ENCODE results near the gene UMODL1. TPM values are rescaled to one million over a fixed set of nuclear protein-coding genes. Genes with fewer than 3 reads are reported as not detected.

The UMODL1 gene
- polyA plus RNA-seq, 3 donors = not detected

DNA sequence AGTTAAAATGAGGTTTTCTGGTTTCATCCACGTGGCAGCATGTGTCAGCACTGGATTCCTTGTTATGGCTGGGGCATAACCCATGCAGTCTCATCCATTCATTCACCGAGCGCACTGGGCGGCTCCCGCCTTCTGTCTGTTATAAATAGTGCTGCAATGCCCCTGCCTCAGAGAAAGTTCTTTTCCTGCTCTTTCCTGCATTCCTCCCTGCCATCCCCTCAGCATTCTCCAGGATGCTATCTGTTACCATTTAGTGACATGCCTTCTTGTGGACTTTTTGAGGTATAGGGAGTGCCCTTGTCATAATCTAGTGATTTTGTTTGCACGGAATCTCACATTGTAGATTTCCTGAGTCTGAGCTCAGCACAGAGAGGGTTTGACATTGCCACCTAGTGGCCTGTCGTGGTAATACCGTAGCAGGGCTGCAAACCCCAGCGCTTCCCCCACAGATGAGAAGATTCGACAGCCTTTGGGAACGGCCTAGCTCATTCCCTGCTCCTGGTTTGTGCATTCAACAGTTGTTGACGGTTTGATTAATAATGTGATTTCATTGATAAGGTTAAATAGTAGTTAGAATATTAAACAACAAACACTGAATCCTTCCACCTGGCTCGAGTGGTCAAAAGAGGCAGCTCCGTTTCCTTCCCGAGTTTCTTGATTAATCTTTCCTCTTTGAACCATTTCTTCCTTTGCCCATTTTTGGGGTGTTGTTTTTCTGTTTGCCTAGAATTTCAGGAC, 46.3 kb downstream of the UMODL1 start:
- Mint-ChIP-seq H3K27ac (peak overlapping the region in 4 of 7 donors; percentile 18 to 46 (median 36)), H3K27me3 (ENCODE audit: low read depth in 3 of 3) (peaks cover 30 to 48% (median 39%) of the 10 kb centered on the region in 3 donors), H3K36me3 (no peaks in the 10 kb centered on the region), H3K9me3 (no peaks in the 10 kb centered on the region), H3K4me1 (peaks cover 51% of the 10 kb centered on the region), H3K4me3 (peak overlapping the region in 1 of 2 donors; percentile 84)
- Histone ChIP-seq H3K4me3 (replicated peaks in 1 of 3; ENCODE audit: low read depth in 2 of 3, low read length in 3 of 3) (no peak overlapping the region), H3K4me1 (ENCODE audit: control insufficient read depth in 1 of 2, insufficient read depth in 2 of 2, low read length in 2 of 2) (peaks cover 40 to 42% of the 10 kb centered on the region in 2 donors), H3K9ac (ENCODE audit: insufficient read depth, low read length, poor library complexity, severe bottlenecking) (no peak overlapping the region), H2AFZ (ENCODE audit: insufficient read depth, low read depth, low read length, poor library complexity, severe bottlenecking) (peak overlapping the region; percentile 4), H3K9me3 (replicated peaks in 1 of 2; ENCODE audit: control insufficient read depth in 1 of 2, insufficient read depth in 1 of 2, low read length in 2 of 2) (no peaks in the 10 kb centered on the region), H3K27me3 (ENCODE audit: control insufficient read depth in 2 of 2, insufficient read depth in 2 of 2, low read length in 2 of 2) (peaks cover 5 to 33% of the 10 kb centered on the region in 2 donors), H3K79me2 (ENCODE audit: insufficient read depth, low read length) (no peaks in the 10 kb centered on the region), H3K36me3 (replicated peaks in 1 of 2; ENCODE audit: control insufficient read depth in 1 of 2, insufficient read depth in 2 of 2, low read length in 2 of 2) (no peaks in the 10 kb centered on the region), H3K4me2 (replicated peaks; ENCODE audit: extremely low read depth, low read length, poor library complexity, severe bottlenecking) (peak overlapping the region; percentile 7), H4K20me1 (ENCODE audit: insufficient read depth, low read length) (no peaks in the 10 kb centered on the region), H3K27ac (ENCODE audit: low read depth in 1 of 2, low read length in 2 of 2) (no peak overlapping the region)
- WGBS (ENCODE audit: insufficient coverage) = 10% methylated on average over 8 of the region's 15 CpGs
- TF ChIP-seq, protein P1, sequence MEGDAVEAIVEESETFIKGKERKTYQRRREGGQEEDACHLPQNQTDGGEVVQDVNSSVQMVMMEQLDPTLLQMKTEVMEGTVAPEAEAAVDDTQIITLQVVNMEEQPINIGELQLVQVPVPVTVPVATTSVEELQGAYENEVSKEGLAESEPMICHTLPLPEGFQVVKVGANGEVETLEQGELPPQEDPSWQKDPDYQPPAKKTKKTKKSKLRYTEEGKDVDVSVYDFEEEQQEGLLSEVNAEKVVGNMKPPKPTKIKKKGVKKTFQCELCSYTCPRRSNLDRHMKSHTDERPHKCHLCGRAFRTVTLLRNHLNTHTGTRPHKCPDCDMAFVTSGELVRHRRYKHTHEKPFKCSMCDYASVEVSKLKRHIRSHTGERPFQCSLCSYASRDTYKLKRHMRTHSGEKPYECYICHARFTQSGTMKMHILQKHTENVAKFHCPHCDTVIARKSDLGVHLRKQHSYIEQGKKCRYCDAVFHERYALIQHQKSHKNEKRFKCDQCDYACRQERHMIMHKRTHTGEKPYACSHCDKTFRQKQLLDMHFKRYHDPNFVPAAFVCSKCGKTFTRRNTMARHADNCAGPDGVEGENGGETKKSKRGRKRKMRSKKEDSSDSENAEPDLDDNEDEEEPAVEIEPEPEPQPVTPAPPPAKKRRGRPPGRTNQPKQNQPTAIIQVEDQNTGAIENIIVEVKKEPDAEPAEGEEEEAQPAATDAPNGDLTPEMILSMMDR (IDR thresholded peaks at IDR 0.05) = peak; percentile 98
- peak; percentile 62 to 80 (median 66) for DNase-seq
- intact Hi-C loops (cut with micrococcal nuclease) = loop anchor here (5.0 to 10.0 kb wide), 6 partner anchors 53 to 503 kb away; partner anchors contain the start of gene ZBTB21 (in 1 of the 2)

DNA sequence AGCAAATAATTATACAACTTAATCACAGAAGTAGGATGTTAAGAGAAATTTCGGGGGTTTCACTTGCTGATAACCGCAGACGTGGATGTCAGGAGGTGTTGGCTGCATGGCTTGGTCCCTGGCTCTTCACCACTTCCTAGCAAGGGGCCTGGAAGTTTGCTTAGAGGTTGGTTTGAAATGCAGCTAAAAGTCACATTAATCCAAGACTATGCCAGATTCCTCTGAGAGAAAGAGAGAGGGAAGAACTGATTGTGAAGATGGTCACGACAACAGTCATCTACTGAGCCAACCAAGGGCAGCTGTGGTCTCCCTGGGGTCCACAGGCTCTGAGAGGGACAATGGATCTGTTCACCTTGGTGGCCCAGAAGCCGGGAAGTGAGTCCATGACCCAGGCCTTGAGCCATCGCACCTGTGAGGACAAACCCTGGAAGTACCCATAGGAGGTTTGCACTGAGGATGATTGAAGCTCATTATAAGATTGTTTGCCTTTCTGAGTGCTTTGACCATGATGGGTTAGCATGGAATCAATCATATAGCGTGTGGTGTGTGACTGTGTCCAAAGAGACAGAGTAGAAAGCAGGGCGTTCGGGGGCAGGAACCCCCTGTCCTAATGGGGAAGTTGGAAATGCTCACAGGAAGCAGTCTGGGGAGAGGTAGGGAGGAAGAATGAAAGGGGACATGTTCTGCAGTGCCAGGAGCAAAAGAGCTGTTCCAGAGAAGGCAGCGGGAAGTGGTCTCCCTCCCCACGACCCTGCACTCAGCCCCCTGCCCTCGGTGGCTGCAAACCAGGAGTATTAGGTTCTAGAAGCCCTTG, 47.1 kb downstream of the UMODL1 start:
- H4K20me1 ChIP-seq (ENCODE audit: insufficient read depth, low read length) = no peaks in the 10 kb centered on the region
- no peaks in the 10 kb centered on the region for H3K36me3 Mint-ChIP-seq
- peak overlapping the region; percentile 44 for H2AFZ ChIP-seq (ENCODE audit: insufficient read depth, low read depth, low read length, poor library complexity, severe bottlenecking)
- H3K27me3 ChIP-seq (ENCODE audit: control insufficient read depth in 2 of 2, insufficient read depth in 2 of 2, low read length in 2 of 2) = peaks cover 5 to 33% of the 10 kb centered on the region in 2 donors
- H3K79me2 ChIP-seq (ENCODE audit: insufficient read depth, low read length) = no peaks in the 10 kb centered on the region
- no peaks in the 10 kb centered on the region for H3K36me3 ChIP-seq (replicated peaks in 1 of 2; ENCODE audit: control insufficient read depth in 1 of 2, insufficient read depth in 2 of 2, low read length in 2 of 2)
- peaks cover 29 to 47% (median 40%) of the 10 kb centered on the region in 3 donors for H3K27me3 Mint-ChIP-seq (ENCODE audit: low read depth in 3 of 3)
- TF ChIP-seq, protein P1 (IDR thresholded peaks at IDR 0.05) = no peak
- peak overlapping the region; percentile 38 for H3K4me2 ChIP-seq (replicated peaks; ENCODE audit: extremely low read depth, low read length, poor library complexity, severe bottlenecking)
- peaks cover 39 to 40% of the 10 kb centered on the region in 2 donors for H3K4me1 ChIP-seq (ENCODE audit: control insufficient read depth in 1 of 2, insufficient read depth in 2 of 2, low read length in 2 of 2)
- DNase-seq = peak; percentile 49 to 80 (median 58)
- H3K4me1 Mint-ChIP-seq = peaks cover 48% of the 10 kb centered on the region
- no peak overlapping the region for H3K27ac ChIP-seq (ENCODE audit: low read depth in 1 of 2, low read length in 2 of 2)
- H3K9me3 ChIP-seq (replicated peaks in 1 of 2; ENCODE audit: control insufficient read depth in 1 of 2, insufficient read depth in 1 of 2, low read length in 2 of 2) = no peaks in the 10 kb centered on the region
- 9% methylated on average over 6 of the region's 12 CpGs for WGBS (ENCODE audit: insufficient coverage)
- H3K9ac ChIP-seq (ENCODE audit: insufficient read depth, low read length, poor library complexity, severe bottlenecking) = peak overlapping the region; percentile 25
- H3K4me3 Mint-ChIP-seq = peak overlapping the region; percentile 60 to 84
- no peaks in the 10 kb centered on the region for H3K9me3 Mint-ChIP-seq
- H3K27ac Mint-ChIP-seq = peak overlapping the region in 4 of 7 donors; percentile 8 to 68 (median 42)
- intact Hi-C loops (cut with micrococcal nuclease) = loop anchor here (5.0 to 10.0 kb wide), 6 partner anchors 53 to 503 kb away; partner anchors contain the start of gene ZBTB21 (in 1 of the 2)
- H3K4me3 ChIP-seq (replicated peaks in 1 of 3; ENCODE audit: low read depth in 2 of 3, low read length in 3 of 3) = peak overlapping the region in 1 of 3 experiments; percentile 28
